HG02571 (cell line): Measurements from ENCODE around the gene STAT3.
"Not testable (repeated sequence)": the region's sequence is repeated elsewhere in the genome, so short reads cannot be mapped to it uniquely, and the experiment has no call there.

Experiments
- ATAC-seq: cut with Tn5 transposase; IDR thresholded peaks from one replicate; pipeline ENCODE4 v1.9.1; 2021; ENCODE audit warnings: mild to moderate bottlenecking, moderate library complexity; ENCODE audit not compliant: unreplicated experiment

STAT3 gene

DNA sequence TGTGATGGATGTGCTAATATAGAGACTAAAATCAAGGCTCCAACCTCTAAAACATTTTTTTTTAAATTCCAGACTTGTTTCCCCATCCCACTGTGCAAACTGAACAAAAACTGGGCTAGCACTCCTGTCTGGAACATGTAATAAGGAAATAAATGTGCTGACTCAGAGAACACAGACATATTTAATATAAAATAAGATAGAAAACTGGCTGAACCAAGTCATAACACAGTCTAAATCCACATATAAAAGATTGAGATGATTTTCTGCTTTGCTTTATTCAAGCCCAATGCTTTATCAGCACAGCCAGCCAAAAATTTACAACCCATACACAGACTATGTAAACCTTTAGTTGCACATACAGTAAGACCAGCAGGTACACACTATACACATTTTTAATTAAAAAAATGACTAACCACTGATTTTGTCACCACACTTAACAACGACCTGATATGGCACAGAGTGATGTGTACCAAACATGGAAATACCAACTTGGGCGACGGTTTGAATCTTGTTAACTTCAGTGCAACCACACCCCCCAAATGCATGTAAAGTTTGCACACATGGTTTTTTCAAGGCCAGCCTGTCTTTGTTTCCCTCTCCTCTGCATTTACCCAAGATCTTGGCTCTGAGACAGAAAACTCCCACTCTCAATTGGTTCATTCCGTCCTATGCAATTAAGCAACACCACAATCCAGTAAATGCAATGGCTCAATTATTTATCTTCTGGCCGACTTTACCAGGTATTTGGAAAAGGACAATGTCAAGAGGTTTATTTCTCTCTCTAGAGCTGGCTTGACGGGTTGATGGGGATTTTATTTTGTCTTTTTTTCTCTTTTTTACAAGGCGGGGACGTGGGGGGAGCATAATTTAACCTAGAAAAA, 1.2 kb downstream of the STAT3 start:
- no peak for ATAC-seq

GRCh38 chr17:42381898-42382297, 6.3 kb downstream of the STAT3 start:
- no peak for ATAC-seq

- no peak for ATAC-seq
These were observed 7.3 kb downstream of the STAT3 start for GRCh38 chr17:42380935-42381334.

GRCh38 chr17:42378959-42379594, 9.2 kb downstream of the STAT3 start:
- no peak for ATAC-seq

- no peak for ATAC-seq
These were observed 9.8 kb downstream of the STAT3 start for GRCh38 chr17:42378359-42378958.

- ATAC-seq, result no peak
These were observed 14.3 kb downstream of the STAT3 start for GRCh38 chr17:42373896-42374295.

DNA sequence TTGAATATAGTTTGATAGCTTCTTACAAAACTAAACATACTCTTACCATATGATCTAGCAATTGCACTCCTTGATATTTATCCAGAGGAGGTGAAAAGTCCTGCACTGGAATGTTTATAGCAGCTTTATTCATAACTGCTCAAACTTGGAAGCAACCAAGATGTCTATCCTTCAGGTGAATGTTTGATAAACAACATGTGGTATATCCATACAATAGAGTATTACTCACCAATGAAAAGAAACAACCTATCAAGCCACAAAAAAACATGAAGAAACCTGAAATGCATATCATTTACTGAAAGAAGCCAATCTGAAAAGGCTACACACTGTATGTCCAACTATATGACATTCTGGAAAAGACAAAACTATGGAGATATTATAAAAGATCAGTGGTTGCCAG, 16.1 kb downstream of the STAT3 start:
- ATAC-seq, result no peak

- ATAC-seq, result not testable (repeated sequence)
These were observed 19.3 kb downstream of the STAT3 start for GRCh38 chr17:42368797-42369561.

GRCh38 chr17:42368310-42368709, 19.9 kb downstream of the STAT3 start:
- not testable (repeated sequence) for ATAC-seq

DNA sequence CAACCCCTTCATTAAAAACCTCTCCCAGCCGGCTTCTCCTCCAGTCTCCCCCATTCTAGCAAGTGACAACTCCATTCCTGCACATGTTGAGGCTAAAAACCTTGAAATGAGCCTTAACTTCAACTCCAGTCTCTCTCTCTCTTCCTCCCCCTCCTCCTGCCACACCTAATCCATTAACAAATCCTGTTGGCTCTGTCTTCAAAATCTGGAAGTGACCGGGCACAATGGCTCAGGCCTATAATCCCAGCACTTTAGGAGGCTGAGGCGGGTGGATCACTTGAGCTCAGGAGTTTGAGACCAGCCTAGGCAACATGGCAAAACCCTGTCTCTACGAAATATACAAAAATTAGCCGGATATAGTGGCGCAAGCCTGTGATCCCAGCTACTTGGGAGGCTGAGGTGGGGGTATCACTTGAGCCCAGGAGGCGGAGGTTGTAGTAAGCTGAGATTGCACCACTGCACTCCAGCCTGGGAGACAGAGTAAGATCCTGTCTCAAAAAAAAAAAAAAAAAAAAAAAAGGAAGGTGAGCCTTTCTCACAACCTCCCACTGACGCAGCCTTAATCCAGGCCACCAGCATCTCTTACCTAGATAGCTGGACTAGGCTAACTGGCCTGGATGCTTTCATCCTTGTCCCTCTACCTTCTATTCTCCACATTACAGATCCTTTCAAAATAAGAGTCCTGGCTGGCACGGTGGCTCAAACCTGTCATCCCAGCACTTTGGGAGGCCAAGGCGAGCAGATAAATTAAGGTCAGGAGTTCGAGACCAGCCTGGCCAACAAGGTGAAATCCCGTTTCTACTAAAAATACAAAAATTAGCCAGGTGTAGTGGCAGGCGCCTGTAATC, 21.8 kb downstream of the STAT3 start:
- ATAC-seq, result not testable (repeated sequence)

DNA sequence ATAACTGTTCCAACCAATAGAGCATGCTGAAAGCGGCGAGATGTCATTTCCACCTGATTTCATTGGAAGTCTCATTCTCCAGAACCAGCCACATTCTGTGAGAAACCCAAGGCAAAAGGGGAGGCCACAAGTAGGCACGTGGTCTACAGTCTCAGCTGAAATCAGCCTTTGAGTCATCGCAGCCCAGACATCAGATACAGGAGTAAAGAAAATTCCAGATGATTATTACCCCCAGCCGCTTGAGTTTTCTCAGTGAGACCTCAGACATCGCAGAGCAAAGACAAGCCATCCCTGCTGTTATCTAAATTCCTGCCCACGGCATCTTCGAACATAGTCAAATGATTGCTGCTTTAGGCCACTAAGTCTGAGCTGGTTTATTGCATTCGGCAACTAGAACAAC, 23.1 kb downstream of the STAT3 start:
- ATAC-seq, result no peak

- no peak for ATAC-seq
These were observed 24.3 kb downstream of the STAT3 start for GRCh38 chr17:42363767-42364585.

- ATAC-seq, result no peak
These were observed 25.0 kb downstream of the STAT3 start for GRCh38 chr17:42363231-42363630.

DNA sequence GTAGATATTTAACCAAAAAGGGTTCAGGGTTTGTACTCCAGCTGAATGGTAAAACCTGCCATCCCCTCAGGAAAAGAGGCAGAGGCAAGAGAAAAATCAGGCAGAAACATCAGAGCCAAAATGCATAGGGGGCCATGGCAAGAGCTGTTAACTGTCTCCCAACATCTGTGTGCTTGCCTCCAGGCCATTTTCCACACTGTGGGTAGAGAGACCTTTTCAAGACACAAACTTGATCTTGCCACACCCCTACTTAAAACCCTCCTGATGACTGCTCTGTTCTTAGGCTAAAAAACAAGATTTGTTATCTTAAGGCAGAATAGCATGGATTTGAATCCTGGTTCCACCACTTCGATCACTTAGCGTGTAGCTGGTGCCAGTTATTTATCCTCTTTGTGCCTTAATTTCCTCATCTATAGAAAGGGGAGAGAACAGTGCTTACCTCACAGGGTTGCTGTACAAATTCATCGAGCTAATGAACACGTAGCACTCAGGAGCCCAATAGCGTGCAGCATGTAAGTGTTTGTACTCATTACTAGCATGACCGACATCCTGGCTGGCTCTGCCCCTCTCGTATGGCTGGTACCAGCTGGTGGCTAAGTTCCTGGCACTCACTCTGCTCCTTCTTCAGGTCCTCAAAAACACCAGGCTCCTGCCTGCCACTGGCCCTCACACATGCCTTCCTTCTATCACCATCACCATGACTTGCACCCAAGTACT, 25.8 kb downstream of the STAT3 start:
- no peak for ATAC-seq

GRCh38 chr17:42361781-42362186, 26.5 kb downstream of the STAT3 start:
- no peak for ATAC-seq

DNA sequence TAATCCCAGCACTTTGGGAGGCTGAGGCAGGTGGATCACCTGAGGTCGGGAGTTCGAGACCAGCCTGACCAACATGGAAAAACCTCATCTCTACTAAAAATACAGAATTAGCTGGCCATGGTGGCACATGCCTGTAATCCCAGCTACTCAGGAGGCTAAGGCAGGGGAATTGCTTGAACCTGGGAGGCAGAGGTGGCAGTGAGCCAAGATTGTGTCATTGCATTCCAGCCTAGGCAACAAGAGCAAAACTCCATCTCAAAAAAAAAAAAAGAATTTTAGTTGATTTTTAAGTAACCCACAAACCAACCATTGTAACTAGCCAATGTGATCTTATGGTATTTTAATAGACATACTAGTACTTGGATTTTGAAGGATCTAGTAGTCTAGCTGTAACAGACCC, 27.9 kb downstream of the STAT3 start:
- ATAC-seq, result not testable (repeated sequence)

GRCh38 chr17:42359133-42359532, 29.1 kb downstream of the STAT3 start:
- ATAC-seq, result no peak

GRCh38 chr17:42358434-42358833, 29.8 kb downstream of the STAT3 start:
- no peak for ATAC-seq
